Endothelial cell of umbilical vein (primary cell): ENCODE results near the gene LKAAEAR1. TPM values are rescaled to one million over a fixed set of nuclear protein-coding genes. Genes with fewer than 3 reads are reported as not detected.

Experiments
- BruUV-seq: library from RNA; stranded (reverse); fragments of 400-500 nt; replicated peaks from 2 replicates; lab custom pipeline; 2021; lab: Mats Ljungman, UMichigan
- CTCF ChIA-PET: fragments of 300-600, 350-600 bp; sonication (Branson Sonifier 250); formaldehyde crosslinking; loops from one replicate; lab custom pipeline; 2021; ENCODE audit warnings: antibody characterized with exemption, inconsistent platforms; lab: Charles Lee
- POLR2A ChIA-PET: fragments of 300-600, 350-600 bp; sonication (Branson Sonifier 250); formaldehyde crosslinking; loops from one replicate; lab custom pipeline; 2021; ENCODE audit warnings: antibody characterized with exemption, inconsistent platforms; lab: Charles Lee
- DNase-seq: peaks from one replicate; pipeline ENCODE4 v3.0.0-alpha.2; 2011; ENCODE audit warnings: low read depth, low spot score
- FAIRE-seq: peaks from 2 replicates; lab custom pipeline; 2011; peaks lifted over from hg19 to GRCh38; lab: Jason Lieb, UNC
- H2AFZ ChIP-seq: 2 replicates; pipeline ENCODE4 v1.6.0; 2012; ENCODE audit warnings: low read depth, low read length, control low read depth, inconsistent platforms
- H3K27ac ChIP-seq: 2 replicates; pipeline ENCODE4 v1.5.1; 2011; ENCODE audit warnings: low read depth, mild to moderate bottlenecking, control low read depth, low read length, moderate library complexity; ENCODE audit not compliant: insufficient read depth
- H3K27me3 ChIP-seq, 2 experiments: 2 replicates each; pipeline versions ENCODE4 v1.6.0 to v1.6.1; 2011; ENCODE audit warnings: low read length in 2 of 2, mixed read lengths in 1 of 2; ENCODE audit not compliant: control insufficient read depth in 2 of 2, insufficient read depth in 2 of 2
- H3K36me3 ChIP-seq, 2 experiments: 2 replicates in 1 of 2; 3 replicates in 1 of 2; pipeline ENCODE4 v1.5.1; 2011; ENCODE audit warnings: low read length in 2 of 2, mild to moderate bottlenecking in 1 of 2, moderate library complexity in 1 of 2; ENCODE audit not compliant: control insufficient read depth in 2 of 2, insufficient read depth in 2 of 2; ENCODE audit errors: extremely low read depth in 1 of 2
- H3K4me1 ChIP-seq: 3 replicates; pipeline ENCODE4 v1.5.1; 2011; ENCODE audit warnings: mild to moderate bottlenecking, low read length; ENCODE audit not compliant: control insufficient read depth, insufficient read depth; ENCODE audit errors: extremely low read depth
- H3K4me2 ChIP-seq: 2 replicates; pipeline ENCODE4 v1.6.1; 2011; ENCODE audit warnings: low read length, control low read depth, mixed read lengths; ENCODE audit not compliant: insufficient read depth
- H3K4me3 ChIP-seq, 3 experiments: fragments of 200-600 bp in 1 of 3; sonication (generic), shearing (Covaris generic) in 1 of 3; replicated peaks in 1 of 3; 2 replicates each; pipeline ENCODE4 v1.5.1; 2011 to 2016; ENCODE audit warnings: control low read depth in 3 of 3, low read length in 3 of 3, mild to moderate bottlenecking in 2 of 3, inconsistent platforms in 1 of 3, low read depth in 1 of 3, moderate library complexity in 1 of 3; ENCODE audit not compliant: insufficient read depth in 1 of 3
- H3K79me2 ChIP-seq: 2 replicates; pipeline ENCODE4 v1.6.0; 2012; ENCODE audit warnings: low read length, inconsistent platforms; ENCODE audit not compliant: control insufficient read depth, insufficient read depth
- H3K9ac ChIP-seq: replicated peaks from 2 replicates; pipeline ENCODE3; 2011; ENCODE audit warnings: low read length, control low read depth; ENCODE audit not compliant: insufficient read depth; ENCODE audit errors: extremely low read depth
- H3K9me1 ChIP-seq: replicated peaks from 3 replicates; pipeline ENCODE4 v1.6.0; 2011; ENCODE audit warnings: mild to moderate bottlenecking, low read length; ENCODE audit not compliant: control insufficient read depth, insufficient read depth; ENCODE audit errors: extremely low read depth
- H3K9me3 ChIP-seq: replicated peaks from 2 replicates; pipeline ENCODE4 v1.5.1; 2012; ENCODE audit warnings: low read length, inconsistent platforms; ENCODE audit not compliant: control insufficient read depth, insufficient read depth
- H4K20me1 ChIP-seq: replicated peaks from 2 replicates; pipeline ENCODE3; 2011; ENCODE audit warnings: mild to moderate bottlenecking, low read length; ENCODE audit not compliant: control insufficient read depth, insufficient read depth; ENCODE audit errors: extremely low read depth
- EZH2 ChIP-seq: IDR thresholded peaks from 2 replicates; pipeline ENCODE4 v1.6.1; 2012; ENCODE audit warnings: borderline replicate concordance, low read depth, mild to moderate bottlenecking, moderate library complexity, low read length, inconsistent platforms; ENCODE audit not compliant: severe bottlenecking
- FOS ChIP-seq: IDR thresholded peaks from 2 replicates; pipeline ENCODE4 v1.6.1; 2011; ENCODE audit warnings: mild to moderate bottlenecking, low read length, moderate library complexity, borderline replicate concordance; ENCODE audit not compliant: insufficient read depth
- GATA2 ChIP-seq: IDR thresholded peaks from 2 replicates; pipeline ENCODE4 v1.7.0; 2011; ENCODE audit warnings: low read depth, mild to moderate bottlenecking, moderate library complexity, mixed read lengths, low read length; ENCODE audit not compliant: insufficient read length, insufficient read depth
- JUN ChIP-seq: IDR thresholded peaks from 2 replicates; pipeline ENCODE4 v1.6.1; 2011; ENCODE audit warnings: borderline replicate concordance, low read depth; ENCODE audit not compliant: insufficient read length, insufficient read depth
- MAX ChIP-seq: IDR thresholded peaks from 2 replicates; pipeline ENCODE4 v1.6.1; 2011; ENCODE audit not compliant: insufficient read depth, insufficient read length
- MYC ChIP-seq: IDR thresholded peaks from one replicate; pipeline ENCODE4 v1.6.1; 2011; ENCODE audit warnings: mild to moderate bottlenecking, low read depth, low read length
- POLR2A ChIP-seq: IDR thresholded peaks from 2 replicates; pipeline ENCODE4 v1.6.1; 2012; ENCODE audit warnings: low read depth, mild to moderate bottlenecking, control low read depth, low read length
- POLR2AphosphoS5 ChIP-seq: IDR thresholded peaks from 2 replicates; pipeline ENCODE4 v1.6.1; 2012; ENCODE audit warnings: low read depth, mild to moderate bottlenecking, control low read depth, low read length, moderate library complexity; ENCODE audit not compliant: insufficient read depth
- dilution Hi-C: fragments of 300-500 bp; cut with MboI; formaldehyde crosslinking; loops from one replicate; pipeline ENCODE4 v1.15.0; 2019; ENCODE audit warnings: low sequenced_read_pairs; ENCODE audit not compliant: extremely low pct_ligation_motif_present
- intact Hi-C: fragments of 100-400 bp; cut with micrococcal nuclease; formaldehyde crosslinking; loops from one replicate; pipeline ENCODE4 v1.10.0; 2022
- polyA plus RNA-seq, 4 experiments: library from polyadenylated mRNA; depleted of rRNA in 3 of 4; stranded (reverse) in 3 of 4; unstranded in 1 of 4; fragments of >200 nt; gene quantifications; 2 replicates each; pipeline versions ENCODE4 v1.2.1 to v1.2.3, GENCODE V29; 2011 to 2012; ENCODE audit warnings: missing spikeins in 1 of 4
- total RNA-seq: library from RNA; stranded (reverse); gene quantifications from 2 replicates; pipeline ENCODE4 v1.2.3, GENCODE V29; 2021
- TF ChIP-seq, protein P1 (sequence below), 2 donors: IDR thresholded peaks; 1 replicate in 1 of 2; 2 replicates in 1 of 2; pipeline ENCODE4 v1.5.1; 2011; ENCODE audit warnings: low read length in 2 of 2, mild to moderate bottlenecking in 2 of 2, moderate library complexity in 2 of 2, control low read depth in 1 of 2, inconsistent platforms in 1 of 2, low read depth in 1 of 2; ENCODE audit not compliant: insufficient read depth in 1 of 2; ENCODE audit errors: extremely low read depth in 1 of 2

The LKAAEAR1 gene
- total and polyA plus RNA-seq, 2 donors (not counting 3 experiments of a cell fraction or from before 2014, with no cell fraction given), result 0.29 TPM; not detected in 1

- no peak overlapping the region for H3K9ac ChIP-seq
- peak overlapping the region; percentile 49 for H3K4me2 ChIP-seq
- BruUV-seq, result no TSS peak
- intact Hi-C loops, result loop anchor here (10.0 kb wide), 1 partner anchor 158 kb away; the partner anchor contains the start of gene DNAJC5
- H3K9me3 ChIP-seq, result no peaks in the 10 kb centered on the region
- H2AFZ ChIP-seq, result no peak overlapping the region
- H4K20me1 ChIP-seq, result no peaks in the 10 kb centered on the region
- ChIA-PET CTCF (interaction anchor here (0.7 to 15.2 kb wide), 9 partner anchors 9 to 515 kb away, joined by 3 to 412 read pairs (median 5); partner anchors contain the start of genes C20orf204, PRPF6, PTK6 and SAMD10), POLR2A (interaction anchor here (1.6 to 2.4 kb wide), 3 partner anchors 9 to 14 kb away, joined by 11 to 21 read pairs (median 12); partner anchors contain the start of gene TCEA2)
- H3K27ac ChIP-seq, result peak overlapping the region; percentile 83
- H3K79me2 ChIP-seq, result peaks cover 6% of the 10 kb centered on the region
- no peaks in the 10 kb centered on the region for H3K9me1 ChIP-seq
- dilution Hi-C loops, result no loop called here
- no peak overlapping the region for H3K4me3 ChIP-seq
- no peaks in the 10 kb centered on the region for H3K27me3 ChIP-seq
- DNase-seq, result no peak
- H3K36me3 ChIP-seq, result peaks cover 2% of the 10 kb centered on the region in 2 experiments
- TF ChIP-seq EZH2, result no peak
- no peak for TF ChIP-seq MAX
- TF ChIP-seq JUN, result no peak
- no peak for TF ChIP-seq FOS
- TF ChIP-seq GATA2, result no peak
- TF ChIP-seq, protein P1, sequence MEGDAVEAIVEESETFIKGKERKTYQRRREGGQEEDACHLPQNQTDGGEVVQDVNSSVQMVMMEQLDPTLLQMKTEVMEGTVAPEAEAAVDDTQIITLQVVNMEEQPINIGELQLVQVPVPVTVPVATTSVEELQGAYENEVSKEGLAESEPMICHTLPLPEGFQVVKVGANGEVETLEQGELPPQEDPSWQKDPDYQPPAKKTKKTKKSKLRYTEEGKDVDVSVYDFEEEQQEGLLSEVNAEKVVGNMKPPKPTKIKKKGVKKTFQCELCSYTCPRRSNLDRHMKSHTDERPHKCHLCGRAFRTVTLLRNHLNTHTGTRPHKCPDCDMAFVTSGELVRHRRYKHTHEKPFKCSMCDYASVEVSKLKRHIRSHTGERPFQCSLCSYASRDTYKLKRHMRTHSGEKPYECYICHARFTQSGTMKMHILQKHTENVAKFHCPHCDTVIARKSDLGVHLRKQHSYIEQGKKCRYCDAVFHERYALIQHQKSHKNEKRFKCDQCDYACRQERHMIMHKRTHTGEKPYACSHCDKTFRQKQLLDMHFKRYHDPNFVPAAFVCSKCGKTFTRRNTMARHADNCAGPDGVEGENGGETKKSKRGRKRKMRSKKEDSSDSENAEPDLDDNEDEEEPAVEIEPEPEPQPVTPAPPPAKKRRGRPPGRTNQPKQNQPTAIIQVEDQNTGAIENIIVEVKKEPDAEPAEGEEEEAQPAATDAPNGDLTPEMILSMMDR (IDR thresholded peaks at IDR 0.05; ENCODE audit: extremely low read depth in 1 of 2, insufficient read depth in 1 of 2, low read depth in 1 of 2, low read length in 2 of 2), result no peak
- no peak for TF ChIP-seq MYC
- TF ChIP-seq POLR2A, result no peak
- TF ChIP-seq POLR2AphosphoS5, result no peak
- peaks cover 74% of the 10 kb centered on the region for H3K4me1 ChIP-seq
- FAIRE-seq, result no peak
Observed at GRCh38 chr20:64052987-64053840, 31.0 kb downstream of the LKAAEAR1 start.
